ENCODE results near the gene GSTM4.

DNA sequence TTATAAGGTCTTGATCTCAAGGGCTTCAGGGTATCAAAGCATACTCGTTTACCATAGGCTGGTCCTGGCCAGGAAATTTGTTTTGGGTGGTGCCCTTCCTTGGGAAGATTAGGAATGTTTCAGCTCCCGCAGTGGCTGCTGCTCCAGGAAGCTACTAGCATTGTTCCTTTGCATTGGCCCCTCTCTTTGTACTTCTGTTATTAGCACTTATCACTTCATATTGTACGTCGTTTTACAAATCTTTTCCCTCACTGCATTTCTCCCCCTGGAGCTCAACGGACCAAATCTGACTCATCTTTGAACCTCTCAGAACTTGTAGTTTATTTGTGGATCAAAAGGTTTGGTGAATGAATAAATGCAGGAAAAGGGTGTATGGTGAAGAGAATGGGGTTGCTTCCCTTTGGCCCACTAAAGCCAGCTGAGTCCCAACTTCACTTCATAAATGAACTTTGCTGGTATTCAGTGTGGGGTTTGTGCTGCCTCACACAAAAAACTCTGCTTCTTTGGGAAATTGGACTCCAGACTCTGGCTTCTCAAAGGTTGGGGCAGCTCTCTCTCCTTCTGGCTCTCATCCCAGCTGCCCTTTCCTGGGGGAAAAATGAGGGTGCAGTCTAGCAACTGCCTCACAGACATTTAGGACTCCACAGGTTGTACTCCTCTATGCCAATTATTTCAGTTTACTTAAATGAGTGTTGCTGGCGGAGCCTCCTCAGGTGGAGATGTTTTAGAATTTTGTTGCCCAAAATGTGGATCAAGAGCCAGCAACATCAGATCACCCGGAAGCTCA, 42.3 kb upstream of the GSTM4 start:
- TF ChIP-seq POLR2A (IDR thresholded peaks at IDR 0.05) (no peak), POLR2AphosphoS5 (IDR thresholded peaks at IDR 0.05) (no peak)
